HEK293 (cell line): ENCODE results near the gene OXNAD1.

Experiments used
- CTCF ChIA-PET: fragments of 350-600 bp; formaldehyde crosslinking; extraction: SDS; loops from one replicate; lab custom pipeline; 2021; ENCODE audit warnings: antibody characterized with exemption; lab: Yijun Ruan, JAX
- POLR2A ChIA-PET: fragments of 300-600 bp; formaldehyde crosslinking; extraction: SDS; loops from one replicate; lab custom pipeline; 2020; ENCODE audit warnings: antibody characterized with exemption, inconsistent platforms; lab: Yijun Ruan, JAX
- H3K27ac ChIP-seq: fragments of 200-500 bp; sonication (Bioruptor generic); 2 replicates; pipeline ENCODE4 v1.5.1; 2014; ENCODE audit warnings: low read depth, low read length, control low read depth, inconsistent platforms; ENCODE audit errors: extremely low read depth
- H3K36me3 ChIP-seq, 2 experiments: fragments of 200-500 bp in 1 of 2; sonication (Bioruptor generic) in 1 of 2; 1 replicate in 1 of 2; 2 replicates in 1 of 2; pipeline ENCODE4 v1.5.1; 2014 to 2017; ENCODE audit warnings: inconsistent platforms in 2 of 2, low read length in 2 of 2; ENCODE audit not compliant: control insufficient read depth in 2 of 2, insufficient read depth in 1 of 2
- H3K4me1 ChIP-seq: fragments of 200-500 bp; sonication (Bioruptor generic); 2 replicates; pipeline ENCODE4 v1.5.1; 2014; ENCODE audit warnings: mild to moderate bottlenecking, low read length, inconsistent platforms; ENCODE audit not compliant: control insufficient read depth, insufficient read depth
- H3K4me3 ChIP-seq: 2 replicates; pipeline ENCODE4 v1.5.1; 2011; ENCODE audit warnings: low read depth, mild to moderate bottlenecking, control low read depth, low read length, moderate library complexity
- H3K9me3 ChIP-seq: fragments of 200-500 bp; sonication (Bioruptor generic); 2 replicates; pipeline ENCODE4 v1.5.1; 2014; ENCODE audit warnings: low read depth, low read length, inconsistent platforms; ENCODE audit not compliant: control insufficient read depth, insufficient read depth
- GLI2 ChIP-seq: fragments of 450-650 bp; formaldehyde crosslinking; IDR thresholded peaks from 2 replicates; pipeline ENCODE4; 2017; ENCODE audit warnings: missing biosample characterization, missing genetic modification characterization, low read depth, borderline replicate concordance
- GLIS2 ChIP-seq: fragments of 450-650 bp; formaldehyde crosslinking; IDR thresholded peaks from 2 replicates; pipeline ENCODE4 v1.5.1; 2016; ENCODE audit warnings: missing biosample characterization, missing genetic modification characterization
- IKZF3 ChIP-seq: fragments of 450-650 bp; IDR thresholded peaks from 2 replicates; pipeline ENCODE4 v1.5.0; 2018; ENCODE audit warnings: missing biosample characterization, mild to moderate bottlenecking, missing genetic modification characterization, moderate library complexity
- KLF1 ChIP-seq: fragments of 450-650 bp; formaldehyde crosslinking; IDR thresholded peaks from 2 replicates; pipeline ENCODE4 v1.5.1; 2016; ENCODE audit warnings: missing biosample characterization, missing genetic modification characterization
- KLF10 ChIP-seq: fragments of 450-650 bp; IDR thresholded peaks from 2 replicates; pipeline ENCODE4 v1.5.1; 2018; ENCODE audit warnings: missing biosample characterization, mild to moderate bottlenecking, missing genetic modification characterization
- MZF1 ChIP-seq: fragments of 450-650 bp; formaldehyde crosslinking; IDR thresholded peaks from 2 replicates; pipeline ENCODE4 v1.5.1; 2017; ENCODE audit warnings: missing biosample characterization, missing genetic modification characterization, borderline replicate concordance
- OSR2 ChIP-seq: fragments of 450-650 bp; formaldehyde crosslinking; IDR thresholded peaks from 2 replicates; pipeline ENCODE4 v1.5.1; 2016; ENCODE audit warnings: missing biosample characterization, missing genetic modification characterization
- TSHZ1 ChIP-seq: fragments of 450-650 bp; formaldehyde crosslinking; IDR thresholded peaks from 2 replicates; pipeline ENCODE4 v1.5.1; 2016; ENCODE audit warnings: missing biosample characterization, missing genetic modification characterization, borderline replicate concordance
- ZBTB11 ChIP-seq: fragments of 450-650 bp; formaldehyde crosslinking; conservative IDR thresholded peaks from 2 replicates; pipeline ENCODE4 v1.5.1; 2016; ENCODE audit warnings: low read depth, missing biosample characterization, missing genetic modification characterization
- ZBTB21 ChIP-seq: fragments of 450-650 bp; formaldehyde crosslinking; IDR thresholded peaks from 2 replicates; pipeline ENCODE4 v1.5.1; 2017; ENCODE audit warnings: missing biosample characterization, missing genetic modification characterization
- ZNF114 ChIP-seq: fragments of 450-650 bp; formaldehyde crosslinking; IDR thresholded peaks from 2 replicates; pipeline ENCODE4 v1.5.0; 2017; ENCODE audit warnings: missing biosample characterization, missing genetic modification characterization
- ZNF146 ChIP-seq: fragments of 450-650 bp; formaldehyde crosslinking; IDR thresholded peaks from 2 replicates; pipeline ENCODE4 v1.5.1; 2016; ENCODE audit warnings: missing biosample characterization, missing genetic modification characterization
- ZNF391 ChIP-seq: fragments of 450-650 bp; formaldehyde crosslinking; IDR thresholded peaks from 2 replicates; pipeline ENCODE4 v1.5.1; 2016; ENCODE audit warnings: low read depth, missing biosample characterization, missing genetic modification characterization, borderline replicate concordance
- ZNF426 ChIP-seq: fragments of 450-650 bp; formaldehyde crosslinking; IDR thresholded peaks from 2 replicates; pipeline ENCODE4 v1.5.1; 2017; ENCODE audit warnings: missing biosample characterization, missing genetic modification characterization, mild to moderate bottlenecking, inconsistent platforms, moderate library complexity
- ZNF501 ChIP-seq: fragments of 450-650 bp; formaldehyde crosslinking; IDR thresholded peaks from 2 replicates; pipeline ENCODE4 v1.5.1; 2016; ENCODE audit warnings: missing biosample characterization, missing genetic modification characterization
- ZNF514 ChIP-seq: fragments of 450-650 bp; formaldehyde crosslinking; IDR thresholded peaks from 2 replicates; pipeline ENCODE4 v1.5.1; 2016; ENCODE audit warnings: missing biosample characterization, missing genetic modification characterization
- ZNF629 ChIP-seq: fragments of 450-650 bp; formaldehyde crosslinking; IDR thresholded peaks from 2 replicates; pipeline ENCODE4 v1.5.1; 2017; ENCODE audit warnings: missing biosample characterization, missing genetic modification characterization
- ZNF707 ChIP-seq: fragments of 450-650 bp; formaldehyde crosslinking; IDR thresholded peaks from 2 replicates; pipeline ENCODE4 v1.5.1; 2016; ENCODE audit warnings: missing biosample characterization, missing genetic modification characterization
- ZSCAN30 ChIP-seq: fragments of 450-650 bp; IDR thresholded peaks from 2 replicates; pipeline ENCODE4 v1.5.1; 2018; ENCODE audit warnings: missing biosample characterization, mild to moderate bottlenecking, missing genetic modification characterization, moderate library complexity
- TF ChIP-seq, protein P1 (sequence below): fragments of 450-650 bp; formaldehyde crosslinking; IDR thresholded peaks from 2 replicates; pipeline ENCODE4 v1.5.1; 2016; ENCODE audit warnings: missing biosample characterization, missing genetic modification characterization

OXNAD1 gene

GRCh38 chr3:16300881-16301359 is 35.9 kb downstream of the OXNAD1 start (continued):
- TF ChIP-seq ZBTB11 (tag by site-specific recombination) (no peak), ZNF501 (tag by site-specific recombination) (no peak), KLF10 (tag by site-specific recombination) (no peak), ZNF514 (tag by site-specific recombination) (no peak), TSHZ1 (tag by site-specific recombination) (no peak), OSR2 (tag by site-specific recombination) (no peak), ZNF629 (tag by site-specific recombination) (no peak), IKZF3 (no peak)
- TF ChIP-seq, protein P1, sequence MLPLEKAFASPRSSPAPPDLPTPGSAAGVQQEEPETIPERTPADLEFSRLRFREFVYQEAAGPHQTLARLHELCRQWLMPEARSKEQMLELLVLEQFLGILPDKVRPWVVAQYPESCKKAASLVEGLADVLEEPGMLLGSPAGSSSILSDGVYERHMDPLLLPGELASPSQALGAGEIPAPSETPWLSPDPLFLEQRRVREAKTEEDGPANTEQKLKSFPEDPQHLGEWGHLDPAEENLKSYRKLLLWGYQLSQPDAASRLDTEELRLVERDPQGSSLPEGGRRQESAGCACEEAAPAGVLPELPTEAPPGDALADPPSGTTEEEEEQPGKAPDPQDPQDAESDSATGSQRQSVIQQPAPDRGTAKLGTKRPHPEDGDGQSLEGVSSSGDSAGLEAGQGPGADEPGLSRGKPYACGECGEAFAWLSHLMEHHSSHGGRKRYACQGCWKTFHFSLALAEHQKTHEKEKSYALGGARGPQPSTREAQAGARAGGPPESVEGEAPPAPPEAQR (tag by site-specific recombination): no peak
- TF ChIP-seq, all 188 proteins: peak for 0

GRCh38 chr3:16301507-16301906 is 36.5 kb downstream of the OXNAD1 start:
- CTCF ChIA-PET: interaction anchor here (1.1 kb wide), 1 partner anchor 11 kb away, joined by 4 read pairs; no protein-coding TSS in a partner anchor
- H3K27ac ChIP-seq: no peak overlapping the region
- H3K9me3 ChIP-seq: no peaks in the 10 kb centered on the region
- no peaks in the 10 kb centered on the region for H3K4me1 ChIP-seq
- POLR2A ChIA-PET: no interaction called here
- no peak overlapping the region for H3K4me3 ChIP-seq
- no peak for TF ChIP-seq MZF1 (tag by site-specific recombination)
- TF ChIP-seq ZNF391 (tag by site-specific recombination): no peak
- TF ChIP-seq GLIS2 (tag by site-specific recombination): no peak
- no peak for TF ChIP-seq ZNF146 (tag by site-specific recombination)
- TF ChIP-seq GLI2: no peak
- no peak for TF ChIP-seq KLF1 (tag by site-specific recombination)
- no peak for TF ChIP-seq ZNF114
- TF ChIP-seq ZBTB21 (tag by site-specific recombination): no peak
- no peak for TF ChIP-seq ZNF707
- TF ChIP-seq ZNF426 (tag by site-specific recombination): no peak
- no peak for TF ChIP-seq ZSCAN30
- TF ChIP-seq, protein P1 (tag by site-specific recombination): no peak
- H3K36me3 ChIP-seq: peaks cover 5 to 67% of the 10 kb centered on the region in 2 experiments; a peak in 2 of 3 replicates
